HG02852 (cell line): ENCODE data around the gene ALG6.
"Not testable (repeated sequence)": the region's sequence is repeated elsewhere in the genome, so short reads cannot be mapped to it uniquely, and the experiment has no call there.

ENCODE experiments used
- ATAC-seq: cut with Tn5 transposase; IDR thresholded peaks from one replicate; pipeline ENCODE4 v1.9.1; 2021; ENCODE audit warnings: mild to moderate bottlenecking, moderate library complexity; ENCODE audit not compliant: unreplicated experiment

The ALG6 gene

DNA sequence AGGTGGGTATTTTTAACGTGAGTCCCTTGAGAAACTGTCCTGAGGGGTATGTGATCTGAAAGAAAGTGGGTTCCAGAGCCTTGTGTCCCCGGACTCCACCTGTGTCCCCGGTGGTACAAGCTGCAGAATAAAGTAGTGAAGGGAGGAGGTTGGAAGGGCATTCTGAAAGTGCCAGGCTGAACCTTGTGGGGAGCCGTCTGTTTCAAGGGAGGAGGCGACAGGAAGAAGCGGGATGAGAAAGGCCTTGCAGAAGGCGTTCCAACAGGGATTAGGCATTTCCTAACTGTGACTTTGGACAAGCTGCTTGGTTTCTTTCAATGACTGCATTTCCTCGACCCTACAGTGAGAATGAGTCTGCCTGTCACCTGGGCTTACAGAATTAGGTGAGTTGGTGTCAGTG lies 39.3 kb upstream of the ALG6 start:
- ATAC-seq: no peak

DNA sequence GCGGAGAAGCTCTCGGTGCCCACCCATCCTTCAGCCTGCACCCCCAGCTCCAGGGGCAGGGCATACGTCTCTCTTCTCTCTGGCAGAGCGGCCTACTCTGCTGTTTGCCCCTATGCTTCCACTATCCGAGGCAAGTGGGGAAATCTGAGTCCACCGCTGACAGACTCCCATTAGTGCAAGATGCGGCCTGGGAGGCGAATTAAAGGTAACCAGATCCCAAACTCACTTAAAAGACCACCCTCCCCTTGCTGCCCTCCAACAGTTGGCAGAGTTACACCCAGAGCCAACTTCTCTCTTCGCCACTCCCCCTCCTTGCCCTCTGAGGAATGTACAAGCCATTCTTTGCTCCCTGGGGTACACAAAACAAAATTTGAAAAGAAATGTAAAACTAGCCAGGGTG lies 38.6 kb upstream of the ALG6 start:
- no peak for ATAC-seq

DNA sequence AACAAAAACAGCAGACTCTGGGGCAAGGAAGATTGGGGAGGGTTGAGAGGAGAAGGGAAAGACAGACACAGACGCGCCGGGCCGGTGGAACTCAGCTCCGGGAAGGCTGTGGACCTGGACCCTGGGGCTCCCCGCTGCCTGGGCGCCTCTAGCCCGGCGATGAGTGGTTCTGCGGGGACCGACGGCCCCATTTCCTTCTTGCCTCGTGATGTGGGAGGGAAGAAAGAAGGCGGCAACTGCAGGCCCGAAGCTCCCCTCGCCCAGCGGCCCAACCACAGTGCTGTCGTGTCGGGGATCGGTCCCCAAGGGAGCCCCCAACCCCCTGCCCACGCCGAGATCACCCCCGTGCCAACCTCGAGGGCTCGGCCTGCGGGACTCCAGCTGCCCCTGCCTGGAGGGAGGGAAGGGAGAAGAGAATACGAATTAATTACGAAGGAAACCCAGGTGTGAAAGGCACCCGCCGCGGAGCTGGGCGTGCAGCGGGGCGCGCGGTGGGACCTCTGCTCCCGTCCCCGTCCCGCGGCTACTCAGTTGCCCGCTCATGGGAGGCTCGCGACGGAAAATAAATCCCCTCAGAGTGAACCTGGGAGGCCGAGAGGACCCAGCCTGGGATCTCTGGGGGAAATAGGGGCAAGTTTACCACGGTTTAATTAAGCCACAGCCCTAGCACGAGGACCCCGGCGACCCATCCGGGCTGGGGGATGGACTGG lies 37.7 kb upstream of the ALG6 start:
- no peak for ATAC-seq

DNA sequence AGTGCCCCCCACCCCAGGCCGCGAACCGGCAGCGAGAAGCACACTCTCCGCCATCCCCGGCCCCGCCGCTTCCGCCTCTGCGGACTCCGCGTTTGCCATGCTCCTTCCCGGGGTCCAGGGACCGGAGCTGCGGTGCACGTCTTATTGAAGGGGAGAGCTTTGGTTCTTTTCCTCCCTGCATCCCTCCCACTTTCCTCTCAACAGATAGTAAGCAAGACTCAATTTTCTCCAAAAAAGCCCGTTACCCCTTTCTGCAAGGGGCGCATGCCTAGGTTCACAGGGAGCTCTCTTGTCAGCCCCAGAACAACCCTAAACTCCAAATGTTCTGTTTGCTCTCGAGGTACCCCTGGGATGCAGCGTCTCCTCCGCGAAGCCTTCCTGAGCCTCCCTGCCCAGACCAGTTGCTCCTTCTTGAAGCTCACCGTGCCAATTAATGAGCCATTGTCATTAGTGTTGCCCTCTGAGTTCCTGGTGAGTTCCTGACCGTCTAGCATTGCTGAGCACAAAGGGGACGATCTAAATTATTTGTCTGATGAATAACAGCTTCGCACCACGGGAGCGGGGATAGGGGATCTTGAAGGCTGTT lies 37.0 kb upstream of the ALG6 start:
- ATAC-seq: no peak

DNA sequence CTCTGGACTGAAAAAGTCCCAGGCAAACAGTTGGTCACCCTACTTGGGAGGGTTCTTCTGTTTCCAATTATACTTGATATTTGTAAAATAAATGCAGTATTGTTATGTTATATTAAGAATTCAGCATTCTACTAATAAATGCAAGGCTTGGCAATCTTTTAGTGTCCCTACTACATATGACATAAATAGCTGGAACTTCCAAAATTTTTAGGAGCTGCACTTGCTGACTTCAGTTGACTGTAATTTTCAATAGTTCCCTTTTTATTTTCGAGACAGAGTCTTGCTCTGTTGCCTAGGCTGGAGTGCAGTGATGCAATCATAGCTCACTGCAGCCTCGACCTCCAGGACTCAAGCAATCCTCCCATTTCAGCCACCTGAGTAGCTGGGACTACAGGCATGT lies 25.0 kb upstream of the ALG6 start:
- no peak for ATAC-seq

DNA sequence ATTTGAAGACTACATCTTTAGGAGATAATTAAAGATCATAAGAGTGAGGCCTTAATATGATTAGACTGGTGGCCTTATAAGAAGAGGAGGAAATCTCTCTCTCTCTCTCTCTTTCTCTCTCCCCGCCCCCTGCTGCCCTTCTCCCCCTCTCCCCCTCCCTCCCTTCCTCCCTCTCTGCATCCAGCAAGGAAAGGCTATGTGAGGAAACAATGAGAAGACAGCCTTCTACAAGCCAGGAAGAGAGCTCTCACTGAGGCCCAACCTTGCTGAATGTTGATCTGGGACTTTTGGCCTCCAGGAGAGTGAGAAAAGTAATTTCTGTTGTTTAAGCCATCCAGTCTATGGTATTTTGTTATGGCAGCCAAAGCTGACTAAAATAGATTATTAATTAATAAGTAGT lies 23.5 kb upstream of the ALG6 start:
- no peak for ATAC-seq

DNA sequence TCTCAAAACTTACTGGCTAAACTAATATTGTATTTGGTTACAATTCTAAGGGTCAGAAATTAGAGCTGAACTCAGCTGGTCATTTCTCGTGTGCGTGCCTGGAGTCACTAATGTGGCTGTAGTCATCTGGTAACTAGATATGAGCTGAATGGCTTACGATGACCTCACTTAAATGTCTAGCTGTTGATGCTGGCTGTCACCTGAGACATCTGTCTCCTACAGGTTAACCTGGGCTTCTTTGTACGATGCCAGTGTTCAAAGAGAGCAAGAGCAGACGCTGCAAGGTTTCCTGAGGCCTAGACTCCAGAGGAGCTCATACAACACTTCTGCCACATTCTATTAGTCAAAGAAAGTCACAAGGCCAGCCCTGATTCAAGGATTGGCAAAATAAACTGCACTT lies 17.1 kb upstream of the ALG6 start:
- no peak for ATAC-seq

DNA sequence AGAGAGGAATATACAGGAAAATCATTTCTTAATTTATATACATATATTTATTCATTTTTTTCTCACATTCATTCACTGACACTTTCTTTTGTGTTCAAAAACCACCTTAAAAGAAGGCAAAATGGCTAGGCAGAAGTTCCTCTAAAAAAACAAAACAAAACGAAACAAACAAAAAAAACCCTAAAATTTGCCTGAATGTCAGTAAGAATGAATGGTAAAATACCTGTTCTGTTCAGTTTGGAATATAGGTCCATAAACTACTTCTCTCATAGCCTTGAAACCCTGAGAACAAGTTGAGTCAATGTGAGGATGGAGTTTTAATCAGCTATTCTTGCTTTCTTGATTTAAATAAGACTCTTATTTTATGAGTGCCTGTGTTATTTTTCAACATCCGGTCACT lies 14.7 kb upstream of the ALG6 start:
- ATAC-seq: no peak

DNA sequence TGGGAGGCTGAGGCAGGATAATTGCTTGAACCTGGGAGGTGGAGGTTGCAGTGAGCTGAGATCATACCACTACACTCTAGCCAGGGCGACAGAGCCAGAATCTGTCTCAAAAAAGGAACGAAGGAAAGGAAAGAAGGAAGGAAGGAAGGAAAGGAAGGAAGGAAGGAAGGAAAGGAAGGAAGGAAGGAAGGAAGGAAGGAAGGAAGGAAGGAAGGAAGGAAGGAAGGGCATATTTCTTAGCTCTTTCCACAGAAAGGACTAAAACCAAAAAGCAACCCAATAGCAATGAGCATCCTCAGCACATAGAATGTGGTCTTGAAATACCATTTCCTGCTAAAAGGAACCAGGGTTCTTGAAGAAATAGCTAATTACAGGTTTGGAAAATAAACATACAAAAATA lies 11.2 kb upstream of the ALG6 start:
- ATAC-seq: not testable (repeated sequence)

DNA sequence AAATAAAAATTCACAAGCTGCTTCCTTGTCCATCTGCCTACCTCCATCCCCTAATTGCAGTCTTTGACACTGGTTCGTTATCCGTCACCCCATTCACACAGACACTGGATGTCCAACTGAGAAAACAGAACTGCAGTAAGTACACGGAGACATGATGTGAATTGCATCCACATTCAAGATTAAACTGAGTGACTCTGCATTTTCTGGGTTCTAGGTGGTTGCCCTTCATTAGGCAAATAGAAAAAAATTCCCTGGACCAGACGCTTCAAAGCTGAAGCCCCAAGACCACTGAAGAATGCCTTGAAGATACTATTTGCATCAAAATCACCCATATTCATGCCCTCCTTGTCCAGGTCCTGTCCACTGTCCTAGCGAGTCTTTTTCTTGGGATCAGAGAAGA lies 7.9 kb upstream of the ALG6 start:
- no peak for ATAC-seq

DNA sequence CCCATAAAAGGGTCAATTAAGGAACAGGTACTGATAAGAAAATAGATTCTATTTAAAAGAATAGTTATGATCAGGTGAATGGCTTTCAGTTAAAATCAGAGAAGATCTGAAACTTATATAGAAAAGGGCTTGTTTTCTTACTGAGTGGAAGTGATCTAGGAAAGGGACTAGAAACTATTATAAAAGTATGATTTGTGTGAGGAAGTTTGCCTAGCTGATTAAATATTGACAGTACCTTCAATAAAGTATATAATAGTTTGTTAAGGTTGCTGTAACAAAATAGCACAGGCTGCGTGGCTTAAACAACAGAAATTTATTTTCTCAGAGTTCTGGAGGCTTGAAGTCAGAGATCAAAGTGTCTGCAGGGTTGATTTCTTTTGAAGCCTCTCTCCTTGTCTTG lies 5.4 kb upstream of the ALG6 start:
- no peak for ATAC-seq

DNA sequence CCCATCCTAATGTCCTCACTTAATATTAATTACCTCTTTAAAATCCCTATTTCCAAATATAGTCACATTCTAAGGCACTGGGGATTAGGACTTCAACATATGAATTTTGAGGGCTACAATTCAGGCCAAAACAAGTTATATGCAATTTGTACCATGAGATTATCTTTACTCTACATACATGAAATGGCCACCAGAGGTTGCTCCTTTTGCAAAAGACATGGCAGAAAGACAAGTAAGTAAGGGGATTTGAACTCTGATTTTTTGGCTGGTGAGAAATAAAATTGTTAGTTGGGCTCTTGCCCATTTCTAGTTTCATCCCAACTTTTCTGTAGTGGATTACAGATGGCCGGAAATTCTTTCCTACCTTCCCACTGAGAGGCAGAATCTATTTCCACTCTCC lies 4.8 kb upstream of the ALG6 start:
- ATAC-seq: no peak

DNA sequence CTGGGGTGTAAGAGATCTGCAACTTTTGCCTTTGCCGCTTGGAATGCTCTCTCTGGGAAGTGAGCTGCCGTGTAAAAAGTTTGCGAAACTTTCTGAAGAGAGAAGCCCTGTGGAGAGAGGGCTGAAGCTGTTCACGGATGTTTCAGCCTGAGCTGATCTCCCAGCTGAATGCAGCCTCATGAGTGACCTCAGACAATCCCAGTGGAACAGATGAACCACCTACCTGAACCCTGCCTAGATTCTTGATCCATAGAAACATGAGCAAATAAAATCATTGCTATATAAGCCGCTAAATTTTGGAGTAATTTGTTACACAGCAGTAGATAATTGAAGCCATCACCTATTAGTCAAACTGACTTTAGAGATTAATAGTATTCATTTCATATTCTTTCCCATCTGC lies 4.4 kb upstream of the ALG6 start:
- no peak for ATAC-seq

DNA sequence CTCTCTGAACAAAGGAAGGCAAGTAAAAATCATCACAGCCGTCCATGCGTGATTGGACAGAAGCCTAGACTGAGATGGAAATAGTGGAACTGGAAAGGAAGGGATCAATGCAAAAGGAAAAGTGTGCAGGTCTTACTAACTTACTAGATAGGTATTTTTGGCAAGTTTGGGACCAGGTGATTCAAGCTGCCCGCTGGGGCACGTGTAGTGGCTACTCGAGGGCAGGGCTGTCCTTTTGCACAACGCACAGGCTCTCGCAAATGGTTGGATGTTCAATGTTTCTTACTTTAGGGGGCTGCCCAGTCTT lies 566 bp upstream of the ALG6 start:
- no peak for ATAC-seq

DNA sequence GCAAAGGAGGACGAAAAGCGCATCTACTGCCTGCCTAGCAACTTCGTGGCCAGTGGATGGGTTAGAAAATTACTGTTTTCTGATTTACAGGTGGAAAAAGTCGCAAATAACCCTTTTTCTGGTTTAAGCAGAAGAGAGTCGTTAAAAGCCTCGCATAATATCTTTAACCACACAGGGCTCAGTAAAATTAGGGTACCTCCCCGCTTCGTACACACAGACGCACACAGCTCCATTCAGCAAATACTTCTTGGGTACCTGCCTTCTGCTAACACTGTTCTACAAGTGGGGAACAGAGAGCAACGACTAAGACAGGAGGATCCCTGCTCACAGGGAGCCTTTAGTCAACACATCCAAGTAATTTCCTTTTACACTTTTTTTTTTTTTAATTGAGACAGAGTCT lies 704 bp downstream of the ALG6 start:
- peak; percentile 5 for ATAC-seq

DNA sequence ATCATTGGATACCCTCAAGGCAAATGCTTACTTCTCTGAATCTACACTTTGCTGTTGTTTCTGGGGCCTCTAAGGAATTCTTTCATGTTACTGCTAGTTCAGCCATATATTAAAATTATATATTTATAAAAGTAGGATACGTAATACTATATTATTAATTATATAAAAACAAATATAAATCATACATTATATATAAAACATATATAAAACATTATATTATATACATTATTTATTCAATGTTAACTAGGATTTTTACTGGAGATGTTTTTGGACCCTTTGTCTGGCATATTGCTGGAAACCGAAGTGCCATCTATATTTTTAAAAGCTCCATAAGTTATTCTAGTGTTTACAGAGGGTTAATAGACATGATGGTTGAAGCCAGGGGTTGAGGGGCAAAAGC lies 12.2 kb downstream of the ALG6 start:
- ATAC-seq: no peak

DNA sequence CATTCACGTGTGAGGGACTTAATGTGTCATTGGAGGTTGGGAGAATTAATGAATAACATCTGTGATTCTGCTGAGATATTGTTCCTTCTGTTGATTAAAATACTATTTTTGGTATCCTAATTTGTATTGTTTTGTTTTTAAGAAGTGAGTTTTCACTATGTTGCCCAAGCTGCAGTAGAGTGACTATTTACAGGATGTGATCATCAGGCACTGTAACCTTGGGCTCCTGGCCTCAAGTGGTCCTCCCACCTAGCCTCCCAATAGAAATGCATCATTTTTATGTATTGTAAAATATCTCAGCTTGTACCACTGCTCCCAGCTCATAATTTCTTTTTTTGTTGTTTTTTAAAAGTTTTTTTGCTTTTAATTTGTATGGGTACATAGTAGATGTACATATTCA lies 14.3 kb downstream of the ALG6 start:
- ATAC-seq: no peak

DNA sequence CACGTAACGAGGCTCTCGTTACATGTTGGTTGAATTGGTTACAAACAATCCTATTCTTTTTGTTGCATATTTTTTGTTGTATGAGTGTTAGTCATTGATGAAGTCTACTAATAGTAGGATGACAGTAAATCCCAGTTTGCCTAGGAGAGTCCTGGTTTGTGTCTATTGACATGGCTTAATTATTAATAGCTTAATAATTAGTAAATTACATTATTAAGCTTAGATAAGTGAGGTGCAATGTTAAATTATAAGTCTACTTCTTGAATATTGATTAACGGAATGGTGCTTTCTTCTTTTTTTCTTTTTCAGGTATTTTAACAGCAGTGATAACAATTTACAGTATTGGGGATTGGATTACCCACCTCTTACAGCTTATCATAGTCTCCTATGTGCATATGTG lies 34.5 kb downstream of the ALG6 start:
- ATAC-seq: no peak

DNA sequence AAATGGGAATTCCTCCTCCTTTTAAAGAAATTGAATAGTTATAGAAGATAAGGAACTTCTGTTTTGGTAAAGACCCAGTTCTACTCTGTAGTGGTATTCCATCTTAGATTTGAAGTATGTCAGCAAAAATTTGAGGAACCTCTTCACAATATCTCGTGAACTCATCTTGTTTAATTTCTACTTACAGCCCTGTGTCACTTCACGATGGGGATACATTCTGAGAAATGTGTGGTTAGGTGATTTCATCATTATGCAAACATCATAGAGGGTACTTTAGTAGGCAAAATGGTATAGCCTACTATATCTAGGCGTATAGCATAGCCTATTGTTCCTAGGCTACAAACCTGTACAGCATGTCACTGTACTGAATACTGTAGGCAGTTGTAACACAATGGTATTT lies 36.0 kb downstream of the ALG6 start:
- ATAC-seq: no peak

DNA sequence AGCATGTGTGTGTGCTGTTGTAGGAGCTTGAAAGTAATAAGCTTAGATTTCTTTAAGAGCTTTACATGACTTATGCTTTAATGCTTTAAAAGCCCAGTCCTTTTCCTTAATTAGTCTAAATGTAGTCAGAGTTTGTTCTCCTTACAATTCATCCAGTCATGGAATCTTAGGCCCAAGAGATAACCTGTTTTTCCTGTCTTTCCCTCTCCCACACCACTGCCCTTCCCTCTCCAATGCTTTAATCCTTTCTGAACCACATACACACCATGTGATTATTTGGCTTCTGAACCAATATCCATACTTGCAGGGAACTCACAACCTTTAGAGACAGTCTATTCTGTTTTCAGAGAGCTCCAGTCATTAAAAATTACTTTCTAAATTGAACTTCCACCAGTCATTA lies 37.6 kb downstream of the ALG6 start:
- ATAC-seq: no peak

DNA sequence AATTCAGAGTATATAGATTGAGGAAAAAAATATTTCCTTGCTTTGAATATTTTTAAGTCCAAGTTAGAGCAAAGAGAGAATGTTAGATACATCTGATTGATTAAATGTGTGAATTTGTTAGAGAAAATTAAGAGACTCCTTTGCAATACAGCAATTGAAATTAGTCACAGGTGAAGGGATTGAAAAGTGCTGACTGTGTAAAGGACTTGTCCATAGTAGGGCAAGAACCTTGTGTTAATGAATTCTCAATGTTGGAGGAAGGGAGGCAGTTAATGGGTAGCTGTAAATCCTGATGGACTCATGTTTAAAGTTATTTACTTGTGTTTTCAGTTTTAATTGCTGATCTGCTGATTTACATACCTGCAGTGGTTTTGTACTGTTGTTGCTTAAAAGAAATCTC lies 38.6 kb downstream of the ALG6 start:
- ATAC-seq: no peak

DNA sequence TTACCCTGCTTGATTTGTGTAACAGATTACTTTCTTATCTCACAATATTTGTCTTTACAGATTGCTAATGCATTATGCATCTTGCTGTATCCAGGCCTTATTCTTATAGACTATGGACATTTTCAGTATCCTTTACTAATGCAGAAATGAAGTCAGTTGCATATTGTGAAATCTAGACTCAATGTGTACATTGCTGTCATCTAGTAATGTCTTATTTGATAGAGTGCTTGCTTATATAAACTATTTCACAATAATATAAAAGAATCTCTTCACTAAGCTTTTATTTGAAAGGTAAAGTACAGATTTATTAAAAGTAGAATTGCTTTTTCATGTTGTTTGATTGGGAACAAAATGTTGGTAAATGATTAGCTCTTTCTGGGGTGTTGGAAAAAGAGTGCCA lies 39.6 kb downstream of the ALG6 start:
- no peak for ATAC-seq

DNA sequence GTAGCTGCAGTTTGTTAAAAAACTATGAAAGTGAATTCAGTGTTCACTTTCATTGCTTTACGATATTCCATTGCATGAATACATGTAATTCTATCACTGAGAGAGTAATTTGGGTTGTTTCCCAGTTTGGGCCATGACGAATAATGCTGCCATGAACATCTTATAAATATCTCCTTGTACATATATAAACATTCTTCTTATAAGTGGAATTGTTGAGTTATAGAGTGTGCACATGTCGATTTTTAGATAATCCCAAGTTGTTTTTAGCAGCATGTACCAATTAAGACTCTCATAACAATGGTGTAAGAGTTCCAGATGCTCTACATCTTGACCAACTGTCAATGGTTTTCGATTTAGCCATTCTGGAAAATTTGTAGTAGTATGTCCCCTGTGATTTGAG lies 40.9 kb downstream of the ALG6 start:
- no peak for ATAC-seq
